Astrocyte of the cerebellum (primary cell): ENCODE data around the gene HS1BP3.

ENCODE experiments used
- DNase-seq: peaks from one replicate; pipeline ENCODE4 v3.0.0-alpha.2; 2011; ENCODE audit warnings: low read depth
- H3K4me3 ChIP-seq: 2 replicates; pipeline ENCODE4 v1.5.1; 2011; ENCODE audit warnings: mild to moderate bottlenecking, low read depth, low read length, moderate library complexity
- CTCF ChIP-seq: IDR thresholded peaks from 2 replicates; pipeline ENCODE4 v1.5.1; 2012; ENCODE audit warnings: low read length, low read depth, moderate library complexity, mild to moderate bottlenecking; ENCODE audit errors: missing control alignments
- in situ Hi-C: cut with HindIII; loops from 2 replicates; pipeline ENCODE4 v1.10.0; 2017; ENCODE audit warnings: low sequenced_read_pairs

HS1BP3 gene

DNA sequence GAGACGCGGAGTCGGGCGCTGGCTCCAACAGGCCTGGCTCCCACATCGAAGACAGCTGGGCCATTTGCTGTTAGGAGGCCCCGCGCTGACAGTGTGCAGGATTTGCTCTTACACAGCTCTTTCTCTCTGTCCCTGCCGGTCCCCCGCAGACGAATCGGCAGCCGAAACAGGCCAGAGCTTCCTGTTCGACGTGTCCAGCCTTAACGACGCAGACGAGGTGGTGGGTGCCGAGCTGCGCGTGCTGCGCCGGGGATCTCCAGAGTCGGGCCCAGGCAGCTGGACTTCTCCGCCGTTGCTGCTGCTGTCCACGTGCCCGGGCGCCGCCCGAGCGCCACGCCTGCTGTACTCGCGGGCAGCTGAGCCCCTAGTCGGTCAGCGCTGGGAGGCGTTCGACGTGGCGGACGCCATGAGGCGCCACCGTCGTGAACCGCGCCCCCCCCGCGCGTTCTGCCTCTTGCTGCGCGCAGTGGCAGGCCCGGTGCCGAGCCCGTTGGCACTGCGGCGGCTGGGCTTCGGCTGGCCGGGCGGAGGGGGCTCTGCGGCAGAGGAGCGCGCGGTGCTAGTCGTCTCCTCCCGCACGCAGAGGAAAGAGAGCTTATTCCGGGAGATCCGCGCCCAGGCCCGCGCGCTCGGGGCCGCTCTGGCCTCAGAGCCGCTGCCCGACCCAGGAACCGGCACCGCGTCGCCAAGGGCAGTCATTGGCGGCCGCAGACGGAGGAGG, 19.6 kb upstream of the HS1BP3 start:
- in situ Hi-C loops: loop anchor here (10.0 kb wide), 1 partner anchor 284 kb away; no protein-coding TSS in a partner anchor
- TF ChIP-seq CTCF: no peak
- H3K4me3 ChIP-seq: no peak overlapping the region

DNA sequence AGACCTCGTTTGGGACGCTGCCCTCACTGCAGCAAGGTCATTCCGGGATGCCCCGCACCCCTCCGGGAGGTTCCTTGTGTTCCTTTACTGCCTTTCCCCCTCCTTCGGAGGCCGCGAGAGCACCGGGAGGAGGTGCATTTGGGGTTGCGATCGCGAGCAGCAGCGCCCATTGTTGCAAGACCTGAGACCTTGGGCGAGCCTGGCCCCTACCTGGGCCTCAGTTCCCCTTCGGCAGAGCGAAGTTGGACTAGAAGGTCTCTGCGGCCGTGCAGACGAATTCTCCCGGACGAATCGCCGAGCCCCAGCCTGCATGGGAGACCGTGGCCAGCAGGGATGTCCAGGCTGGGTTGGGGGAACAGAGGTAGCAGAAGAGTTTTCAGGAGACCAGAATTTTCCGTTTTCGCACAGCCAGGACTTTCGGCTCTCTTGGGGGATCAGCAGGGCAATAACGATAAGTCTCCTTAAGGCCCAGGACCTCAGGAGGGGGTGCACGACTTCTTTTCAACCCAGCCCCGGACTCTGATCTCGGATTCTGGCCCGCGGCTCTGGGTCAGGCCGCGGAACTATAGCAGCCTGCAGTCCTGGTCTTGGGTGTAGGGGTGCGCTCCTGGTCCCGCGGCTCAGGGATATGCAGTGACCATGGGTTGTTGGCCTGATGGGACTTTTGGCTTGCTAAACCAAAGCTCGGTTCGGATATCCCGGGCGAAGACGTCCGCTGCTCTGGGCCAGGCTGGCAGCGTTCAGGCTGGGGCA, 18.8 kb upstream of the HS1BP3 start:
- in situ Hi-C loops: loop anchor here (10.0 kb wide), 1 partner anchor 285 kb away; no protein-coding TSS in a partner anchor
- DNase-seq: no peak
- no peak for TF ChIP-seq CTCF
- no peak overlapping the region for H3K4me3 ChIP-seq

More for the DNA sequence above, 19.6 kb upstream of the HS1BP3 start:
- DNase-seq: no peak

- in situ Hi-C loops: no loop called here
- no peak for TF ChIP-seq CTCF
- no peak for DNase-seq
- H3K4me3 ChIP-seq: no peak overlapping the region
Observed at GRCh38 chr2:20668871-20669475, 18.1 kb upstream of the HS1BP3 start.

DNA sequence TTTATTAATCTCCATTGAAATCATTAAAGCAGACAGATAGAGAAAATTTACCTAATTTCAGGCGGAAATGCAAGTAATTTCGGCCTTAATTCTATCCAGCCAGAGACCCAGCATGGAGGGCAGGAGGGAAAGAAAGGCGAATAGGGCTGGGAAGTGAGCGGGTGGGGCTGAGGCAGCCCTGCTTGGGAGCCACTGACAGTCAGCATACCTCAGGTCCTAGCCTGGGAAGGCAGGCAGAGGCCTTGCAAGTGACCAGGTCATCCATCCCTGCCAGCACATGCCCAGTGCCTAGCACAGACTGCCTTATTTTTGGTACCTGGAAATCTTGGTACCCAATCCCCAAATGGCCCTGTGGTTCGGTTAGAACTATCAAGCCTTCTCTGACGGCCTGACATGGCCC, 17.6 kb upstream of the HS1BP3 start:
- DNase-seq: no peak
- in situ Hi-C loops: no loop called here
- H3K4me3 ChIP-seq: no peak overlapping the region
- no peak for TF ChIP-seq CTCF

DNA sequence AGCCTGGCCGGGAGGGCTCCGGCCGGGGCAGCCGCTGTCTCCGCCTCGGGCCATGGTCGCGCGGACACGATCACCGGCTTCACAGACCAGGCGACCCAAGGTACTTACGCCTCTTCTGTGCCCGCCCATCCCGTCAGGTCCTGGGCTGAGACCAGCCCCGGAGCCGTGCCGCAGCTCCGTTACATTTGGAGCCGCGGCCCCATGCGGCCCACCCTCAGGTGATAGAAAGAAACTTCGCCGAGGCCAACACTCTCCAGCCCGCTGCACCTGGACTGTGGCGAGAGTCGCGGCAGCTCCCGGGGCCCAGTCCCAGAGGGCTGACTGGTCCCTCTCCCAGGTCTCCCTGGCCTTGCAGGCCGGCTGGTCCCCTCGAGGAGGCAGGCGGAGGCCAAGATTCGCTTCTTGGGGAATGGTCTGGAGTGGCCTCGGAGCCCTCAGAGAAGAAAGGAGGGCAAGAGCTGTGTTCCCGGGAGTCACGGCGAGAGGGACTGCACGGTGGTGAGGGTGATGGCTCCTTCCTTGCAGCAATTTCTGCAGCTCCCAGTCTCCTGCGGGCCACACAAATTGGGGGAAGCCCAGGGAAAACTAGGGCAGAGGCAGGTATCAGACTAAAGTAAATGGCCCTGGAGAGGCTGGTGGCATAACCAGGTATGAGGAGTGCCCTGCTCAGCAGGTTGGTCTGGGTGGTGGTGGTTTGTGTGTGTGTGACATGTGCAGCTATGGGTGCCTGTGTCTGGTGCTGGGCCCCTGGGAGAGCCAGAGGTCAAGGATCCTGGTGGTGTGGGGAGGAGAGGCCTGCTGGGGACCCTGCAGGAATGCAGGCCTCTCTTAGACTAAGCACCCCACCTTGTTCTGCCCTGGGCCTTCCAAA, 16.9 kb upstream of the HS1BP3 start:
- peak overlapping the region; percentile 23 for H3K4me3 ChIP-seq
- no peak for DNase-seq
- TF ChIP-seq CTCF: no peak
- in situ Hi-C loops: no loop called here

DNA sequence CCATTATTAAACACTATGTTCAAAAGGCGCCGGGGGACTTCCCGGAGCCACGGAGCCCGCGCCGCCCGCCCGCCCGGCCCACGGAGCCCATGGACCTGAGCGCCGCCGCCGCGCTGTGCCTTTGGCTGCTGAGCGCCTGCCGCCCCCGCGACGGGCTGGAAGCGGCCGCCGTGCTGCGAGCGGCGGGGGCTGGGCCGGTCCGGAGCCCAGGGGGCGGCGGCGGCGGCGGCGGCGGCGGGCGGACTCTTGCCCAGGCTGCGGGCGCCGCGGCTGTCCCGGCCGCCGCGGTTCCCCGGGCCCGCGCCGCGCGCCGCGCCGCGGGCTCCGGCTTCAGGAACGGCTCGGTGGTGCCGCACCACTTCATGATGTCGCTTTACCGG, 16.2 kb upstream of the HS1BP3 start:
- no peak for TF ChIP-seq CTCF
- DNase-seq: no peak
- in situ Hi-C loops: no loop called here
- H3K4me3 ChIP-seq: peak overlapping the region; percentile 23
